Activated T-helper 2 cell treated with anti-CD3 and anti-CD28 coated beads, Interferon-gamma antibody, Interleukin-2, Interleukin-4, amounts not matched to agents 10 μg/mL and 5 μg/mL and 100 μg/mL, durations not matched to agents 14 hours and 24 hours and 36 hours (primary cell): ENCODE data around the gene GALNT17. TPM values are rescaled to one million over a fixed set of nuclear protein-coding genes. Genes with fewer than 3 reads are reported as not detected.
A peak's percentile ranks its signal among the peaks of the same experiment; 100 is the strongest.
"Not testable (repeated sequence)": the region's sequence is repeated elsewhere in the genome, so short reads cannot be mapped to it uniquely, and the experiment has no call there.

Experiments
- DNase-seq: peaks from one replicate; pipeline ENCODE4 v3.0.0; 2021; ENCODE audit warnings: low spot score
- H3K27ac Mint-ChIP-seq: one replicate; pipeline ENCODE4 v1.8.0; 2021; ENCODE audit warnings: mixed read lengths
- H3K27me3 Mint-ChIP-seq: one replicate; pipeline ENCODE4 v1.8.0; 2021; ENCODE audit warnings: low read depth, mixed read lengths
- H3K36me3 Mint-ChIP-seq: one replicate; pipeline ENCODE4 v1.8.0; 2021; ENCODE audit warnings: low read depth, mixed read lengths
- H3K4me1 Mint-ChIP-seq: one replicate; pipeline ENCODE4 v1.8.0; 2021; ENCODE audit warnings: low read depth, mixed read lengths
- H3K4me3 Mint-ChIP-seq: one replicate; pipeline ENCODE4 v1.8.0; 2021; ENCODE audit warnings: low read depth, mild to moderate bottlenecking, moderate library complexity, mixed read lengths
- H3K9me3 Mint-ChIP-seq: one replicate; pipeline ENCODE4 v1.8.0; 2021; ENCODE audit warnings: mixed read lengths
- intact Hi-C: fragments of 100-400 bp; cut with micrococcal nuclease; formaldehyde crosslinking; loops from one replicate; pipeline ENCODE4 v1.15.1; 2023
- total RNA-seq: library from RNA; stranded (reverse); gene quantifications from 2 replicates; pipeline ENCODE4 v1.2.3, GENCODE V29; 2022

Gene GALNT17
- total RNA-seq, 1 donor from 2014 or later, result not detected

- H3K27me3 Mint-ChIP-seq, result no peaks in the 10 kb centered on the region
Measured at GRCh38 chr7:71712653-71713180, 580.8 kb downstream of the GALNT17 start.

GRCh38 chr7:71716690-71717089 lies 584.7 kb downstream of the GALNT17 start:
- H3K27ac Mint-ChIP-seq, result no peak overlapping the region
- no peaks in the 10 kb centered on the region for H3K36me3 Mint-ChIP-seq
- DNase-seq, result no peak
- H3K27me3 Mint-ChIP-seq, result no peaks in the 10 kb centered on the region
- intact Hi-C loops, result no loop called here
- no peaks in the 10 kb centered on the region for H3K4me1 Mint-ChIP-seq
- peaks cover 10% of the 10 kb centered on the region for H3K9me3 Mint-ChIP-seq
- no peak overlapping the region for H3K4me3 Mint-ChIP-seq

More at GRCh38 chr7:71712653-71713180, 580.8 kb downstream of the GALNT17 start:
- Mint-ChIP-seq H3K36me3 (no peaks in the 10 kb centered on the region), H3K4me1 (no peaks in the 10 kb centered on the region), H3K4me3 (no peak overlapping the region), H3K9me3 (peaks cover 24% of the 10 kb centered on the region), H3K27ac (no peak overlapping the region)
- no peak for DNase-seq
- intact Hi-C loops, result no loop called here

- Mint-ChIP-seq H3K27me3 (no peaks in the 10 kb centered on the region), H3K9me3 (peaks cover 12% of the 10 kb centered on the region), H3K36me3 (no peaks in the 10 kb centered on the region), H3K4me3 (no peak overlapping the region), H3K4me1 (no peaks in the 10 kb centered on the region), H3K27ac (no peak overlapping the region)
- intact Hi-C loops, result no loop called here
- DNase-seq, result no peak
Measured at GRCh38 chr7:71718563-71718962, 586.6 kb downstream of the GALNT17 start.

- Mint-ChIP-seq H3K4me1 (no peaks in the 10 kb centered on the region), H3K27me3 (no peaks in the 10 kb centered on the region), H3K4me3 (no peak overlapping the region), H3K36me3 (no peaks in the 10 kb centered on the region), H3K9me3 (peaks cover 25% of the 10 kb centered on the region), H3K27ac (no peak overlapping the region)
- DNase-seq, result no peak
- intact Hi-C loops, result no loop called here
Measured at GRCh38 chr7:71721742-71722141, 589.8 kb downstream of the GALNT17 start.

- Mint-ChIP-seq H3K9me3 (peaks cover 30% of the 10 kb centered on the region), H3K4me3 (no peak overlapping the region), H3K27me3 (no peaks in the 10 kb centered on the region), H3K36me3 (no peaks in the 10 kb centered on the region), H3K4me1 (no peaks in the 10 kb centered on the region), H3K27ac (no peak overlapping the region)
- no peak for DNase-seq
- intact Hi-C loops, result no loop called here
Measured at GRCh38 chr7:71723859-71724258, 591.9 kb downstream of the GALNT17 start.

GRCh38 chr7:71727347-71727746 lies 595.4 kb downstream of the GALNT17 start:
- DNase-seq, result no peak
- peaks cover 21% of the 10 kb centered on the region for H3K9me3 Mint-ChIP-seq
- no peaks in the 10 kb centered on the region for H3K4me1 Mint-ChIP-seq
- H3K36me3 Mint-ChIP-seq, result no peaks in the 10 kb centered on the region
- no peak overlapping the region for H3K4me3 Mint-ChIP-seq
- H3K27ac Mint-ChIP-seq, result no peak overlapping the region
- H3K27me3 Mint-ChIP-seq, result no peaks in the 10 kb centered on the region
- intact Hi-C loops, result no loop called here

GRCh38 chr7:71731740-71732139 lies 599.8 kb downstream of the GALNT17 start:
- no peaks in the 10 kb centered on the region for H3K27me3 Mint-ChIP-seq
- intact Hi-C loops, result loop anchor here (2.0 kb wide), 1 partner anchor 875 kb away; no protein-coding TSS in a partner anchor

GRCh38 chr7:71733107-71733870 lies 601.3 kb downstream of the GALNT17 start:
- Mint-ChIP-seq H3K4me3 (no peak overlapping the region), H3K27ac (no peak overlapping the region), H3K27me3 (no peaks in the 10 kb centered on the region), H3K36me3 (no peaks in the 10 kb centered on the region), H3K9me3 (no peaks in the 10 kb centered on the region), H3K4me1 (no peaks in the 10 kb centered on the region)
- DNase-seq, result peak; percentile 32
- intact Hi-C loops, result loop anchor here (2.0 kb wide), 1 partner anchor 876 kb away; no protein-coding TSS in a partner anchor

More at GRCh38 chr7:71731740-71732139, 599.8 kb downstream of the GALNT17 start:
- H3K36me3 Mint-ChIP-seq, result no peaks in the 10 kb centered on the region
- DNase-seq, result no peak
- H3K9me3 Mint-ChIP-seq, result peaks cover 5% of the 10 kb centered on the region
- no peaks in the 10 kb centered on the region for H3K4me1 Mint-ChIP-seq
- no peak overlapping the region for H3K27ac Mint-ChIP-seq
- no peak overlapping the region for H3K4me3 Mint-ChIP-seq

GRCh38 chr7:71735961-71736556 lies 604.1 kb downstream of the GALNT17 start:
- intact Hi-C loops, result loop anchor here (1.0 kb wide), 1 partner anchor 907 kb away; no protein-coding TSS in a partner anchor
- Mint-ChIP-seq H3K27me3 (no peaks in the 10 kb centered on the region), H3K4me1 (no peaks in the 10 kb centered on the region), H3K4me3 (no peak overlapping the region), H3K27ac (no peak overlapping the region), H3K36me3 (no peaks in the 10 kb centered on the region), H3K9me3 (no peaks in the 10 kb centered on the region)
- peak; percentile 18 for DNase-seq

- intact Hi-C loops, H3K4me1 Mint-ChIP-seq, H3K27ac Mint-ChIP-seq, H3K4me3 Mint-ChIP-seq, H3K27me3 Mint-ChIP-seq, H3K36me3 Mint-ChIP-seq, DNase-seq, H3K9me3 Mint-ChIP-seq: not testable (repeated sequence)
Measured at GRCh38 chr7:71737931-71738540, 606.1 kb downstream of the GALNT17 start.

- no peaks in the 10 kb centered on the region for H3K4me1 Mint-ChIP-seq
- H3K9me3 Mint-ChIP-seq, result no peaks in the 10 kb centered on the region
- intact Hi-C loops, result no loop called here
- H3K27me3 Mint-ChIP-seq, result no peaks in the 10 kb centered on the region
- DNase-seq, result no peak
- H3K4me3 Mint-ChIP-seq, result no peak overlapping the region
- H3K27ac Mint-ChIP-seq, result no peak overlapping the region
- no peaks in the 10 kb centered on the region for H3K36me3 Mint-ChIP-seq
Measured at GRCh38 chr7:71739520-71740173, 607.7 kb downstream of the GALNT17 start.

GRCh38 chr7:71740174-71740560 lies 608.2 kb downstream of the GALNT17 start:
- no peak overlapping the region for H3K4me3 Mint-ChIP-seq
- H3K36me3 Mint-ChIP-seq, result no peaks in the 10 kb centered on the region
- H3K27ac Mint-ChIP-seq, result no peak overlapping the region
- no peaks in the 10 kb centered on the region for H3K9me3 Mint-ChIP-seq
- H3K4me1 Mint-ChIP-seq, result no peaks in the 10 kb centered on the region
- DNase-seq, result no peak
- no peaks in the 10 kb centered on the region for H3K27me3 Mint-ChIP-seq
- intact Hi-C loops, result no loop called here
